ENCODE data around the gene KCNAB1.

The KCNAB1 gene

DNA sequence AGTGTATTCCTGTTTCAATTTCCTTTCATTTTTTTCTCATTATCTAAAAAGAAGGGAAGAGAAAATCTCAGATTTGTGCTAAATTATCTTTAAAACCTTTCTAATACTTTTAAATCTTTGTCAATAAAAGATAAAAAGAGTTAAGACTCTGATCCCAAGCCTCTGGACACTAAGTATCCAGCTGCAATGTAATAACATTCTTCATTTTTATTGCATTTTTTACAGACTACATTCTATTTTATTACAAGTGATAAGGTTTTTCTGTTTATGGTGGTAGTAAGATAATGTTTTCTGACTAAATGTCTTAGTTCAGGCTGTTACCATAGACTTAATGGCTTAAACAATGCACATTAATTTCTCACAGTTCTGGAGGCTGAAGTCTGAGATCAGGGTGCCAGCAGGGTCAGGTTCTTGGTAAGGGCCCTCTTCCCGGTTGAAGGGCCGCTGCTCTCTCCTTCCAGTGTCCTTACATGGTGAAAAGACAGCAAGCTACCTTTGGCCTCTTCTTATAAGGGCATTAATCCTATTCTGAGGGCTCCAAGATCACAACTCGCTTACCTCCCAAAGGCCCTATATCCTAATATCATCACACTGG lies 19.7 kb downstream of the KCNAB1 start:
- DNase-seq = no peak

DNA sequence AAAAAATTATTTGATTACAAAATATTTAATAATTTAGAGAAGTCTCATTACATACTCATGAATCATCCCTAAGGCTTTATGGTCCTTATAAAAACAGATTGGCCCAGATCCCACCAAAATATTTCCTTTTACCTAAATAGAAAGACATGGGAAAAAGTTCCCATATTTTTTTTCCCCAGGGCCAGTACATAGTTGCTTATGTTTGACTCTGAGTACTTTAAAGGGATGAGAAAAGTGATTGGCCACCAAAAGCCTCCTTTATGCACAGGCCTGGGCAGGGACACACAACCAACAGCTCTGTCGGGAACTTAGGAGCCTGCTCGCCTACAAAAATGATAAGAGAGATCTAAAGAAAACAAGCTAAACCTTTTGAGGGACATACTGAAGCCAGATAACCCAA lies 22.3 kb downstream of the KCNAB1 start:
- no peak for DNase-seq

DNA sequence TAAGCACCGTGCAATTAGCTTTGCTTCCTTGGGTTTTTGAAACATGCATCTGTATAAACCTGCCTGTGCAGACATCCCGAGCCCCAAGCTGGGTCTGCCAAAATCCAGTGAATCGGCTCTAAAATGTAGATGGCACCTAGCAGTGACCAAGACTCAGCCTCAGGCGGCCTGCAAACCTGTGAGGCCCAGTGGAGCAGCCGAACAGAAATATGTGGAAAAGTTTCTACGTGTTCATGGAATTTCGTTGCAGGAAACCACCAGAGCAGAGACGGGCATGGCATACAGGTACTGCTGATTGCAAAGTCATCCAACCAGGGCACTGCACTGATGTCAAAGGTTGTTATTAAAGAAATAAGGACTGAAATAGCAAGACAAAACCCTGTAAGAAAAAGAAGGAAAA lies 22.8 kb downstream of the KCNAB1 start:
- DNase-seq = no peak

DNA sequence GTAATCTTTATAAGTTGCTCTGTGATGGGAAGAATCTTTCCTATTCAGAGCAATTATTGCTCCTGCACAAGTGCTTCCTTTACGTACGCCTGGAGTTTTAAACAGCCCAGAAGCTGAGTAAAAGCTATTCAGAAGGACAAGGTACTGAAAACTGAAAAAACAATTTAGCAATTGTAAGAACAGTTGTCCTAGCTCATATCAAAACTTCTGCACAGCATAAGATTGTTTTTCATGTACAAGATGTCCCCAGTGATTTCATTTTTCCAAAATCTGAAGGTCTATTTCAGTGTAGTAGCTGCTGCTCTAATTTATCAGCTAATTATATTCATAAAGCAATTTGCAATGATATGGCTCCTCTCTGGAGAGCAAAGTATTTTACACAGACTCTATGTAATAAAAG lies 23.7 kb downstream of the KCNAB1 start:
- DNase-seq = no peak

DNA sequence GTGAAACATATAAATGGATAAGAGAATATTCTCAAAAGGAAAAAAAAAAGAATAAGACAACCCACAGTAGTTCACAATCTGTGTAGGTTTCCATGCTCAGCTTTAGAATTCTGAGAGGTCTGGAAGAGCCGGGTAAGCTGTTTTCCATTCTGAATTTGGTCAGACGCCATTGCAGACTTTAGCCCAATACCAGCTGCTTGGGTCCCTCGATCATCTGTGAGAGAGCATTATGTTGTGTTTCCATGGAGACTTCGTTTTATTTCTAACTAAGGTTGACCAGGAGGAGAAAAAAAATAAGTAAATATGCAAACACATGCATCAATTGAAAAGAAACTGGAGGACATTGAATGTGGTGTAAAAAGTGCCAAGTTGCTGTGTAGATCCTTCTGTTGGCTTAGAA lies 25.5 kb downstream of the KCNAB1 start:
- no peak for DNase-seq

DNA sequence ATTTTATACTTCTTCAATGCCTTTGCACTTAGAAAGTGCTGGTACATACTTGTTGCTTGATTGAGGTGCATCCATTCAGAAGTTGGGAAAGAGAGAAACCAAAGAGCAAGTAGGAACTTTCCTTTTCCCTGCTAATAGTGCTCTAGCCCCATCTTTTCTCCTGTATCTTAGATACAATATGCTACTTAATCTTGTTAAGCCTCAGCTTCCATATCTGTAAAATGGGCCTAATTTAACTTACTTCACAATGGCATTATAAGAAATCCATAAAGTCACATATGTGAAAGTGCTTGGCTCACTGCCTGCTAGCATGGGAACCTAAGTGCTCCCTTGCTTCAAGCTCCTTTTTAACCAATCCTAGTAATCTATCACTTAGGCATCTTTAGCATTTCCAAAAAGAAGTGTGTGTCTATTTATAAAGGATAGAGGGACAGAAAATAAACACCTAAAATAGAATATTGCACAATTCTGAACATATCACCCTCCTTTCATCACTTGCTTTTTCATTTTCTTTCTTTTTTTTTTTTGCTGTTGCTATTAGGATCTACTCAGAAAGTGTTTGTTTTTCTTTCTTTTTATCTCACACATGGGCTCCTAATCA lies 28.1 kb downstream of the KCNAB1 start:
- DNase-seq = no peak

DNA sequence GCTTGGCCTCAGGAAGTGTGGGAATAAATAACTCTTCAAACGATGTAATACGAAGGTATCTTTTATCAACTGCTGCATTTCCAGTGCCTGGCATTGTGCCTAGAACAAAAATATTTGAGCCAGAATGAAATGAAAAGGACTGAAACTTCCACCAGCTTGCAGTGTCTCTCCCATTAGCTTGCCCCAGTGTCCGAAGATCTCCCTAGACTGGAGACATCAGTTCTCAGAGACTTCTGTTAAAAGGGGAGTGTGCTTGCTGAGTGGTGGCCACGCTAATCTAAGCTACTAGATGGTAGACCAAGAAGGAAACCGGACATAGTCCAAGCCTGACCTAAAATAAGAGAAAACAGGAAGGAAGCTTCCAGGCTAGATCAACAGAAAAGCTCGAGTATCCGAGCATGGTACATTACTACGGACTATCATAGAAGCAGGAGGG lies 28.6 kb downstream of the KCNAB1 start:
- DNase-seq = no peak

DNA sequence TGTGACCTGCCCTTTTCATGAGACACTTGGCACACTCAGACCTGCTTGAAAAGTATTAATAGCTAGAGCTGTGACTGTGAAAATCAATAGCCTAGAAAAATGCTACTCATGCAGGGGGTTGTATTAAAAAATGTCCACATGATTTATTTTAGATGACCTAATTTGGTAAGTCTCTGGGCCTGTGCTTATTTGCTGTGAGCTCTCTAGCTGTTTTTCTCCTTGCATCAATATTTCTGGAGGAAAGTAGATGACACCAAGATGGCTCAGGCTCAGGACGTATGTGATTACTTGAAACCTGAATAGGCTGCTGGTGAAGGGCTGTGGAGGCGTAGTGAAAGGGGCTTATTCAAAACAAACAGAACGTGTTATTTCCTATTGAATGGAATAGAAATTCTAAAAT lies 29.5 kb downstream of the KCNAB1 start:
- no peak for DNase-seq

DNA sequence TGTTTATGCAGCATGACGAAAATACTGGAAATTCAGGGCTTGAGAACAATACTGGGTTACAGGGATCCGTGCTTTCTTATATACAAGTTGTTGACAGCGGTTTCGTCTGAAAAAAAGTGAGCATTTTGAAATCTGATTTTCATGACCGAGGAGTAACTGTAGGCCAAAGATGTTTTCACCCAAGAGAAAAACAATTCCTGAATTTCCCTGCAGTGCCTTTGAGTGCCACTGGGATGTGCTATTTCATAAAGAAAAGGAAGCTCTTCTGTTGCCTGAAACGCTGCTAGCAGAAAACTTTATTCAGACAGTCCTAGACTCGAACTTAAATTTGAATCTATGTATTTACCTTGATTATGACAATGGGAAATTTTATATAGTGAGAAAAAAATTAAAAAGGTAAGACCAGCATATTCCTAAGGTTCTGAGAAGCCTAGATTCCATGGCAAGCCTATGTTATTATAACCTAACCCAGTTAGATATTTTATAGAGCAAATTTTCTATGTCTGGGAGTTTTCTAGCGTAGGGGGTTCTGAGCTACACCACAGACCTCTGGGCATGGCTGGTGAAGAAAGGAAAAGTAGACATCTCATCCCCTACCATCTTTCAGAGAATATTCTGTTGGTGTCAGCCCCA lies 30.2 kb downstream of the KCNAB1 start:
- DNase-seq = peak; percentile 53

DNA sequence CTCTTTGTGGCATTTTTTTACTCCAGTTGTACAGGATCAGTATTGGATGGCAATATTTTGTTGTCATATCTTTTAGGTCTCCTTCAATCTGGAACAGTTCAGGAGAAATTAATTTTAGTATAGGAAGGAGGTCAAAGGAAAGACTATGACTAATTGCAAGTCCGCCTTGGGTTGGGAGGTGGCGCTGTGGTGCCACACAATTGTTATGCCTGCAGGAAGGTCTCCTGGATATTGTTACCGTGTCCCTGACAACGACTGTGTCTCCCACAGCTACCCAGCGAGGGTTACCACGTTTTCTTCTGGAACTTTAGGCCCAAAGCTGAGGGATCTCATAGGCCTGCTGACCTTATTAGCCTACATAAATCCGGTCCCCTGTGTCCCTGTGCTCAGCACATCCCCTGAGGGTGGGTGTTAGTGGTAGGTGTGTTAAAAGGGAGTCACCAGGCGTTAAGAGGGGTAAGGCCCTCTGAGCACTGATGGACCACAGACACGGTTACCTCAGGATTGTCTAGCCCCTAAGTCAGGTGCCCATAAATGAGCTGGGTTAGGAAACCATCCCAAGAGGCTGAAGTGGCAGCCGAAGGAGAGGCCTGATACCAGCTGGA lies 31.5 kb downstream of the KCNAB1 start:
- DNase-seq = no peak

DNA sequence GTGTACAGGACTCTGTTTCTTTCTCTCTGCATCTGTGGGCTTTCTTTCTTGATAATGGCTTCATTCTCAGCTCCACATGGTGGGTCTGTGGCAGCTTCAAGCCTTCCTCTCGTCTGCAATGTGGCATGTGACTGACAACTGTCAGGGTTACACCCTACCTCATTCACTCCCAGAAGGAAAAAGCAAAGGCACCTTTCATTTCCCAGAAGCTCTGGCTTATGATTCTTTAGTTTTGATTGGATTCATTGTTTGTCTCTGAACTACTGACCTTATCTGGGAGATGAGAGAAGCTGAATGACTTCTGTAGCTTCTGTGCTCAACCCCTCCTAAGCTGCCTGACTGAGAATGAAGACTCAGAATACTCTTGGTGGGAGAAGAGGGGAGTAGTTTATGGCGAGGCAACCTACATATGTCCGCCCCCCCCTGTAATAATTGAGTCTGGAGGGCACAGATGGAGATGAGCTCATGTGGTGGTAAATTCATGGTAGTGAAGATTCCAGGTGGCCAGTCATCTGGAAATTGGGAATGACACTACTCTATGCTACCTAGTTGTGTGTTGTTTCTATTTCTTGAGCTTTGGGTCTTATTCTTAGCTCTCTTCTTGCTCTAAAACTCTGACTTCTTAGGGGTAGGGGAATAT lies 38.4 kb downstream of the KCNAB1 start:
- DNase-seq = peak; percentile 5

DNA sequence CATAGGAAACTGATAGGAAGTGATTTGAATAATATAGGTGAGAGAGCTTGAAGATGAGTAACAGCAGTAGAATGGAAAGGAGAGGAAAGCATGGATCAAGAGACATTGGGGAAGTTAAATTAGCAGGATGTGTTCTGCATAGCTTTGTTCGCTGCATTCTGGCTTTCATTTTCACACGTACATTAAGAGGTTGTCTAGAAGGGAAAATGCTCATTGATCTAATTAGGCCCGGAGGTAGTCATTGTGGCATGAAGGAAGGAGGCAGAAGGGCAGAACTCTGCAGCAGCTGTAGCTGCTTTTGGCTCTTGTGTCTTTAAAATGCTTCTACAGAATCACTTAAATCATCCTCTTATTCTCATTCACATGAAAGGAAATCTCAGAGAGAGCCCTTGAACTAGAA lies 40.3 kb downstream of the KCNAB1 start:
- peak; percentile 7 for DNase-seq

DNA sequence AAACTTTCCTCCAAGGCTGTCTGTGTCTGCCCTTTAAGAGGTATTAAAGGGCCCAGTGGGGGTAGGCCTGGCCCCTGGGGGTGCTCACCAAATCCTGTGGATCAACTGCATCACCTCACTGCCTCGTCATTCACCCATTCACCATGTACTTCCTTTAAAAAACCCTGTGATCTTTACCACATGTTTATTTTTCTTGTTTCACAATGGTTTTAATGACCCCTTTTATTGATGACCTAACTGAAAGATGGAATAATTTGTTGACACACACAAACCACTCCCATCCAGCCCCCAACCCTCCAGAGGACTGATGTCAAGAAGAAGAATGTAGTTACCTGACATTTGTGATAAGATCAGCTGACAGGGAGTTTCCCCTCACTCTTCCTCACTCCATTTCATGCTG lies 40.8 kb downstream of the KCNAB1 start:
- DNase-seq = no peak

DNA sequence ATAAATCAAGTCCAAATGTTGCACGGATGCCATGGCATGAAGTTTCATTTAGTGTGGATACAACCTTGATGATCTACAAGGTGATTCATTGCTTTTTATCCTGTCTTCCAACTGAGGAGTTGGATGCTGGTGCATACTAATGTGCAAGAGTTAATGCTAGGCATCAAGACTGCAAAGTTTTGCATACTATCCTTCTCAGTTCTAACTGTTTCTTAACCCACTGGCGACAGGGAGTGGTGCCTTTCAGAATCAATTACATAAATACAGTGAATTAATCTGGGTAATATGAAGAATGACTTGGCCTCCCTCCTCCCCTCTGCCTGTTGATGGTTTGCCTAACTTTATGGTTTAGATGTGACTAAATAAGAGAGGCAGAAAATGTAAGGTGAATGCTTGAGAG lies 43.5 kb downstream of the KCNAB1 start:
- no peak for DNase-seq

DNA sequence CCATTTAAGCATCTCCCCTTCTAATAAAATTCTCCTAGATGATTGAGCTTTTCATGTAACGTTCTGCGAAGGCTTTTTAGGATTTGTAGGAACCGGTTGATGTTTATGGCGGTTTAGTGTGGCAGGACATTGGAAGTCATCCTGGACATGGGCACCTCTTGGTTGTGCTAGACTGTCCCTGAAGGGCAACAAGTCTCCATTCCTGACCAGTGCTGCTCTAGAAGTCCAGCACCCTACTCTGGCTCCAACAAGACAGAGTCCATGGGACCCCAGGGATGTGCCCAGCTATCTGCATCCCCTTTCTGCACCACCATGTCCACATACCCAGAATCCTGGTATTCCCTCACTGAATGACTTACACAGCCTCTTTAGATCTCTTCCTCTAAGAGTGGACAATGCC lies 46.4 kb downstream of the KCNAB1 start:
- DNase-seq = no peak

DNA sequence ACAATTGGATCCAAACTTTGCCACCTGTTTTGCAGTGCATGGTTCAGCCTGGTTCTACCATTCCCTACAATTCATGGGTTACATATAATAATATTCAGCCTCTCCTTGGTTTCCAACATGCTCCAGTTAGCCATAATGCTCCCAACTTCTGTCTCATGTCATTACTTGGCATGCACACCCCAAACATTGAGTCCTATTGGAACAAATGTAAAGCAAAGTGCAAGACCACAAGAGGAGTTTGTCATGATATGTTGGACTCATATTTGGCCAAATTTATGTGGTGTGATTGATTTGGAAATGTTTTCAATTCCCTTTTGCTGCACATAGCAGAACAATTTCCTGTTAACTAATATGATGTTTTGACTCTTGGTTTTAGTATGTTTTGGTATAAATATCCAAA lies 50.2 kb downstream of the KCNAB1 start:
- DNase-seq = no peak

DNA sequence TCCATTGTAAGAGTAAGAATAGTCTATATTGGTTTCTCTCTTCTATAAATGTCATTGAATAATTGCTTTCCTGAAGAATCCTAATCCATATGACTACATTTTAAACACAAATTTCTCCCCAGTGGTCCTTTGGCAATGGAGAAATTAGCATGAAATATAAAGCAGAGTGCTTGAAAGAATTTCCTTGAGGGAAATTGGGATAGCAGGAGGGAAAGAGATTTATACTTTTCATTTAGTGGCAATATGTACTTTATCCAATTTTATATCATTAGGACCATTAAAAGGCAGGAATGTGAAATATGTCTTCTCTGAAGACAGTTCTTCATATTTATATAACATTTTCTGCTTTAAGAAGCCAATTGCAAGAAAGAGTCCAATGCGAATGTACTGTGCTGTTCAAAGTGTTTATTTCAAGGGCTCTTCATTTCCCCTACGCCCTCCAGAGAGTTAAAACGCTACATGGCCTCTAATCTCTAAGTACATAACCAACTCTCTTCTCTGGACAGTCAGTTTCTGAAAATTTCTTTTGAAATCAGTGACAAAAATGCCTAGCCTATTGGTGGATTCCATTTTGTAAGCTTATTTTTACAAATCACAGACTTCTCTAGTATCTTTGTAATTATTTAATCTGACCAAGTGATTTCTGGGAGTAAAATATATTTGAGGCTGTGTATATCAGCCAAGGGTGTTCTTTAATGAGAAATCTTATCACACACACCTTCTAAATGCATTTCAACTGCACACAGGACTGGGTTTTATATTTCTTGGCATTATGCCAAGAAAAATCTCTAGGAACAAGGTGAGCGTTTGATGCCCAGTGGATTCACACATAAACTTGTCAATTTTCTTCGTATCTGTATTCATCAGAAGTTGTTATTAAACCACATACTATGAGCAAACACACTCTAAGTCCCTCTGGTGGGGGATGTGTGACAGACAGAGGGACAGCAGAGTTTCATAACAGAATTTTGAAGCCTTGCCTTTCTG lies 51.2 kb downstream of the KCNAB1 start:
- DNase-seq = no peak

DNA sequence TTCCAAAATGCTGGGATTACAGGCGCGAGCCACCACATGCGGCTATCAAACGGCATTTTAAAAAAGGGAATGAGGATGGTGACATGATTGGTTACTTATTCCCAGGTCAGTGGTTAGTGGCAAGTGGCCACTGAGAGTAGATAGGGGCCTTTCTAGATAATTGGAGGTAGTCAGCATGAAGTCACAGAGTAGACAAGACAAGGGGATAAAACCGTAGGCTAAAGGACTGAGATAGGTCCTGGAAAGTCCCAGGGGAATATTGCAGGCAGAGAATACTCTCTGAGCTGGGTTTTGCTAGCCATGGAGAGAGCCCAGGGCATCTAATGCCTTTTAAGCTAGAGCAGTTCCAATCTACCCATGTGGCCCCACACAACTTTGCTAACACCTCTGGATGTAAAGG lies 52.2 kb downstream of the KCNAB1 start:
- DNase-seq = no peak

DNA sequence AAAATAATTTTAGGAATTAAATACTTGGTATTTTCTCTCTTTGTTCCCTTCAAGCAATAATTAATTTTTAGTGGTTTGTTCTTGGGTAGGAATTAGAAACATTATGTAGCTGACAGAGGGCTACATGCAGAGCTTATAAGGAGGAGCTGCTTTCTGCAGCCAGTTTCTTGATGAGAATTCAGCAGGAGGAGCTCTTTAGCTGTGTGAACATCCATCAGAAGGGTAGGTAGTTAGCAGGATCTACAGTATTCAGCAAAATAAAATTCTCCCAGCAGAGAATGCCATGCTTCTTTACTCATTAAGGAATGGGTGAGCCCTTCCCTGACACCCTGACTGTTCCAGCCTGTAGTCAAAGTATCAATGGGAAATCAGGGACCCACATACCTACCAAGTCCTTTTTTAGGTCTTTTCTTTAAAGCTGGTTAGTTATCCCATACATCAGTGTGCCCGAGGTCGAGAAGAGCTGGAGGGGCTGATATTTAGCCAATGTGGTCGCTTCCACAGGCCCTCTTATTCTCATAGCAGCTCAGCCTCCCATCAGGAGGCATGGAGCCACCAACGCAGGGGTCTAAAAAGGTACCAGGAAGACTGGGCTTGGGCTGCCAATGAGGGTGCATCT lies 54.0 kb downstream of the KCNAB1 start:
- no peak for DNase-seq

DNA sequence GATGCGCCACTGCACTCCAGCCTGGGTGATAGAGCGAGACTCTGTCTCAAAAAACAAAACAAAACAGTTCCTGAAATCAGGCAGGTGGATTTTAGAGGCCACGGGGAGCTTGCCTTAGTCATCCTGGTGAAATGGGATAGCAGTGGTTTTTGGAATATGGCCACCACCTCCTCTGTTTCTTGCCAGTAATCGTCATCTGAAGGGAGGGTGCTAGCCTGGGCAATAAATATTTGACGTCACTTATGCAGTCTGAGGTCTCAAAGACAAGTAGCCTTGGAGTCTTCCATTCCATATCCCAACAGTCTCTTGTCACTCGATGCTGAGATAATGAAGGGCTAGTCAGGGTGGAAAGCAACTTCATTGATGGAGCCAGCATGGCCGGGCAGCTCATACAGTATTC lies 55.2 kb downstream of the KCNAB1 start:
- DNase-seq = no peak

DNA sequence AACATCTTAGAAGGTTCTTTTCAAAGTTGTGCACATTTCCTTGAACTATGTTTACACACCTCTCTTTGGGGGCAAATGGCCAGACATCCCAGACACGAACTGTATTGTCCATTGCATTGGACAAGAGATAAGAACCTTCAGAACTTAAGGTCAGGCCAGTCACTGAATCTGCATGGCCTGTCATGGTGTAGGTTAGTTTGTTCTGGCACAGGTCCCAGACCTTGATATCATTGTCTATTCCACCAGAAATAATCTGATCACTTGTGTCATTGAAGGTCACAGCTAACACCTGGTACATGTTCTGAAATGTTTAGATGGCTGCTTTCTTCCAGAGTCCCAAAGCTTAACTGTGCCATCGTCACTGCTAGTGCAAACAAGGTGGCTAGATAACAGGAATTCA lies 55.7 kb downstream of the KCNAB1 start:
- no peak for DNase-seq

DNA sequence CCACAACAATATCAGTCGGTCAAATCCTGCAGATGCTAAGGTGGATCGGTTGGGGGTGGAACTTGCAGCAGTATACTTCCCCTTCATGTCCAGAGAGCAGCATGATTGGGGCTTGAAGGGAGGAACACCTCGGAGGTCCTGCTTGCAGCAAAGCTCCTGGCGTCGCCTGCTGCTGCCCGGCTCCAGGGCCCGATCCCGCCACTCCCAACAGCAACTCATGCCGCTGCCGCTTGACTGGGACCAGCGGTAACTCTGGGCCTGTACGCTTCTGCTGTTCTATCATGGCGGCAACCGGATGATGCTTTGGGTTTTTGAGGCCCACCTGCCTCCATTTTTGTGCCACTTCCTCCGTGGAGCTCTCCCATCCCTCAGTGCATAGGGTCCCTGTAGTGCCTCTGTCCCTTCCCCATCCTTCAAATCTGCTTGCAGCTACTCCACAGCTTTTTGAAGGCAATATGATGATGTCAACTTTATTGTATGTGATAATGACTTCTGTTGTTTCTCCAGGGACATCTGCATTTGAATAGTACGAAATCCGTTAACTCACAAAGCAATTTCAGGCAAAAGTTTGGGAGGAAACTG lies 56.3 kb downstream of the KCNAB1 start:
- no peak for DNase-seq

Measured in NCI-H2227 treated with DMSO at 0.1 percent for 48 hours (cell line).